Gastroesophageal sphincter (tissue), 4 donors: ENCODE measurements around the gene MRGPRX2. TPM values are rescaled to one million over a fixed set of nuclear protein-coding genes. Genes with fewer than 3 reads are reported as not detected.

Experiments
- ATAC-seq: fragments of 150-250 bp; one replicate; pipeline ENCODE4 v1.9.1; 2016; ENCODE audit warnings: mild to moderate bottlenecking, moderate library complexity
- H3K27ac ChIP-seq, 4 donors: fragments of 200-600 bp; sonication (generic) in 3 of 4; 1 replicate in 3 of 4; 2 replicates in 1 of 4; pipeline ENCODE4 v1.5.1; 2016 to 2019
- H3K27me3 ChIP-seq: fragments of 200-600 bp; sonication (generic); one replicate; pipeline ENCODE4 v1.5.1; 2019
- H3K36me3 ChIP-seq, 2 donors: fragments of 200-600 bp; sonication (generic); one replicate each; pipeline ENCODE4 v1.5.1; 2019; ENCODE audit warnings: control low read depth in 1 of 2
- H3K4me1 ChIP-seq, 3 donors: fragments of 200-600 bp; sonication (generic); 1 replicate in 2 of 3; 2 replicates in 1 of 3; pipeline ENCODE4 v1.5.1; 2016 to 2019; ENCODE audit warnings: control low read depth in 2 of 3
- H3K4me3 ChIP-seq, 2 donors: fragments of 200-600 bp; sonication (generic); one replicate each; pipeline ENCODE4 v1.5.1; 2019; ENCODE audit warnings: mild to moderate bottlenecking in 1 of 2, moderate library complexity in 1 of 2
- H3K9me3 ChIP-seq, 3 donors: fragments of 200-600 bp; sonication (generic); one replicate each; pipeline ENCODE4 v1.5.1; 2017 to 2019; ENCODE audit warnings: control low read depth in 2 of 3
- CTCF ChIP-seq, 4 experiments: fragments of 200-600 bp in 2 of 4; fragments of 450-650 bp in 2 of 4; sonication (generic) in 1 of 4; IDR thresholded peaks; one replicate each; pipeline ENCODE4 v1.5.1; 2017 to 2019; ENCODE audit warnings: antibody characterized with exemption in 4 of 4, mild to moderate bottlenecking in 2 of 4, moderate library complexity in 2 of 4
- EP300 ChIP-seq: sonication (generic); formaldehyde crosslinking; IDR thresholded peaks from one replicate; pipeline ENCODE4 v1.6.1; 2017; ENCODE audit warnings: antibody characterized with exemption, mild to moderate bottlenecking
- POLR2A ChIP-seq, 2 donors: fragments of 450-650 bp; IDR thresholded peaks; one replicate each; pipeline ENCODE4 v1.6.1; 2017; ENCODE audit warnings: antibody characterized with exemption in 2 of 2, mild to moderate bottlenecking in 2 of 2, moderate library complexity in 1 of 2
- POLR2AphosphoS5 ChIP-seq: sonication (generic); formaldehyde crosslinking; IDR thresholded peaks from one replicate; pipeline ENCODE4 v1.6.1; 2017; ENCODE audit warnings: antibody characterized with exemption
- WGBS, 2 donors: methylation state at CpG; one replicate each; pipeline ENCODE4 v1.1.5; 2018; ENCODE audit warnings: low coverage in 1 of 2; 5-methylcytosine and 5-hydroxymethylcytosine counted together
- total RNA-seq, 4 donors: library from RNA; depleted of rRNA; stranded (reverse); fragments of >200 nt; gene quantifications; one replicate each; pipeline ENCODE4 v1.1.0, GENCODE V29; 2016

Gene MRGPRX2
- total RNA-seq, 4 donors from 2014 or later, result 0.67 TPM; not detected in 3

GRCh38 chr11:19040051-19040450 lies 20.5 kb downstream of the MRGPRX2 start:
- no peak for ATAC-seq
- no peak overlapping the region for H3K4me3 ChIP-seq
- H3K9me3 ChIP-seq, result peaks cover 0 to 24% (median 0%) of the 10 kb centered on the region in 3 donors
- no CpG with 5 or more reads among the region's 10 CpGs for WGBS, 2 donors
- no peaks in the 10 kb centered on the region for H3K27me3 ChIP-seq
- no peak for TF ChIP-seq CTCF (IDR thresholded peaks at IDR 0.05)
- no peak for TF ChIP-seq POLR2A (IDR thresholded peaks at IDR 0.05)
- no peak for TF ChIP-seq EP300
- no peaks in the 10 kb centered on the region for H3K36me3 ChIP-seq
- H3K27ac ChIP-seq, result no peak overlapping the region
- H3K4me1 ChIP-seq, result no peaks in the 10 kb centered on the region

DNA sequence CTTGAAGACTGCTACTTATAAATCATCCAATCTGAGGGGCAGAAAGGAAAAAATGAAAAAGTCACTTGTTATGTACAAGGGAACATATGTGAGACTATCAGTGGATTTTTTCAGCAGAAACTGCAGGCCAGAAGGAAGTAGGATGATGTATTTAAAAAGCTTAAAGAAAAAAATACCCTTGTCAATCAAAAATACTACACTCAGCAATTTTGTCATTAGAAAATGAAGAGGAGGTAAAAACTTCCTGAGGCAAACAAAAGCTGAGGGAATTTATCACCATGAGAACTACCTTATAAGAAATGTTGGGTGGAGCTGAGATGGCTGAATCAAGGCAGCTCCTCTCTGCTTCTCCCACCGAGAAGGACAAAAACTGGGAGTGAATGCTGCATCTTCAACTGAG lies 21.1 kb downstream of the MRGPRX2 start:
- Histone ChIP-seq H3K27ac (no peak overlapping the region), H3K36me3 (no peaks in the 10 kb centered on the region), H3K27me3 (no peaks in the 10 kb centered on the region), H3K4me1 (no peaks in the 10 kb centered on the region), H3K9me3 (peaks cover 0 to 24% (median 0%) of the 10 kb centered on the region in 3 donors), H3K4me3 (no peak overlapping the region)
- TF ChIP-seq EP300 (no peak), CTCF (IDR thresholded peaks at IDR 0.05) (no peak), POLR2A (IDR thresholded peaks at IDR 0.05) (no peak)
- 75% methylated on average over 1 of the region's 1 CpG; no CpG with 5 or more reads in 1 of the 2 donors for WGBS, 2 donors
- ATAC-seq, result no peak

DNA sequence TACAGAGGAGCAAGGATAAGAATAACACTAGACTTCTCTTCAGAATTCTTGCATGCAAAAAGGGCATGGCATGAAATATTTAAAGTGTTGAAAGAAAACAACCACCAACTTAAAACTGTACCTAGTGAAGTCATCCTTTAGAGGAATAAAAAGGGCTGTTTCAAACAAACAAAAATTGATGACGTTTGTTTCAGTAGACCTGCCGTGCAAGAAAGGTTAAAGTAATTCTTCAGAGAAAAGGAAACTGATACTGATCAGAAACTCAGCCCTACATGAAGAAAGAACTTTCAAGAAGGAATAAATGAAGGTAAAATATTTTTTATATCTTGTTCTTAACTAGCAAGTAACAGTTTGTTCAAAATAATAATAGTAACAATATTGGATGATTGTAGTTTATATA lies 27.5 kb downstream of the MRGPRX2 start:
- Histone ChIP-seq H3K27me3 (no peaks in the 10 kb centered on the region), H3K27ac (no peak overlapping the region), H3K9me3 (no peaks in the 10 kb centered on the region), H3K4me3 (no peak overlapping the region), H3K36me3 (no peaks in the 10 kb centered on the region), H3K4me1 (no peaks in the 10 kb centered on the region)
- WGBS, 2 donors, result 49 to 83% methylated on average over 2 of the region's 2 CpGs
- TF ChIP-seq POLR2AphosphoS5 (no peak), POLR2A (IDR thresholded peaks at IDR 0.05) (no peak), CTCF (IDR thresholded peaks at IDR 0.05) (no peak), EP300 (no peak)
- ATAC-seq, result no peak

DNA sequence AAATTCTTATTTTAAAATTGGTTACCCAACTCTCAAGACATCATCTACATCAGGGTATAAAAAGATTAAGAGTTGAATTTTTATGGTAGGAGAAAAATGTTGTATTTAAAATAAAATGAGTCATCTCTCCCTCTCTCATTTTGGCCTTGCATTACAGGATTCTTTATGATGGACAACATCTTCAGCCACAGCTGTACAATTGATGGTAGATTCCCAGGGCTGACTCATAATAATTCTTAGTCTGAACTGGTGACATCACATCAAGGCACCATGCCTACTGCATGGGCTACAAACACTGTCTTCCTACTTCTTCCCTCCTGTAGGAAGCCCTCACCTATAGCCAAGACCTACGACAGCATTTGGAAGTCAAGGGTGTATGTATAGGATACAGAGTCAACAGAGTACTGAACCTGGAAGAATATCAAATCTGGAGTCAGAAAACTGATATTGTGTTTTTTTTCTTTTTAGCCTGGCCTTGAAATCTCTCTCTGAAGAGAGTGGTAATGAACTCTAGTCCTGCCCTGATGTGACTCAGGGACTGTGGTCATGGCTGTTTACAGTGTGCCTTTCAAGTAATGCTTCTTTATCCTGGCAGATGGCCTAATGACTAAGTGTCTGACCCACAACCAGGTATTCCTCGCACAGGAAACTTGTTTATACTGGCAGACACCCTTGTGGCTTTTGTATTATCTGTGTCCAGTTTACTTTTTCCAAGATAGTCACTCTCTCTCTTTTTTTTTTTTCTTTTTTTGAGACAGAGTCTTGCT lies 32.5 kb downstream of the MRGPRX2 start:
- WGBS, 2 donors, result 36 to 100% methylated on average over 1 to 2 of the region's 2 CpGs
- H3K36me3 ChIP-seq, result no peaks in the 10 kb centered on the region
- ATAC-seq, result no peak

More for the DNA sequence above, 32.5 kb downstream of the MRGPRX2 start:
- H3K27ac ChIP-seq, result no peak overlapping the region
- peaks cover 6% of the 10 kb centered on the region for H3K27me3 ChIP-seq
- H3K9me3 ChIP-seq, result no peaks in the 10 kb centered on the region
- H3K4me1 ChIP-seq, result no peaks in the 10 kb centered on the region
- no peak overlapping the region for H3K4me3 ChIP-seq
- TF ChIP-seq POLR2AphosphoS5 (no peak), CTCF (IDR thresholded peaks at IDR 0.05) (no peak), EP300 (no peak), POLR2A (IDR thresholded peaks at IDR 0.05) (no peak)
